Measurements from ENCODE around the gene RAB22A. TPM values are rescaled to one million over a fixed set of nuclear protein-coding genes. Genes with fewer than 3 reads are reported as not detected.

The RAB22A gene
- total and polyA plus RNA-seq, 2 donors (not counting 3 experiments of a cell fraction or from before 2014, with no cell fraction given) = 8.6 to 16.3 TPM

DNA sequence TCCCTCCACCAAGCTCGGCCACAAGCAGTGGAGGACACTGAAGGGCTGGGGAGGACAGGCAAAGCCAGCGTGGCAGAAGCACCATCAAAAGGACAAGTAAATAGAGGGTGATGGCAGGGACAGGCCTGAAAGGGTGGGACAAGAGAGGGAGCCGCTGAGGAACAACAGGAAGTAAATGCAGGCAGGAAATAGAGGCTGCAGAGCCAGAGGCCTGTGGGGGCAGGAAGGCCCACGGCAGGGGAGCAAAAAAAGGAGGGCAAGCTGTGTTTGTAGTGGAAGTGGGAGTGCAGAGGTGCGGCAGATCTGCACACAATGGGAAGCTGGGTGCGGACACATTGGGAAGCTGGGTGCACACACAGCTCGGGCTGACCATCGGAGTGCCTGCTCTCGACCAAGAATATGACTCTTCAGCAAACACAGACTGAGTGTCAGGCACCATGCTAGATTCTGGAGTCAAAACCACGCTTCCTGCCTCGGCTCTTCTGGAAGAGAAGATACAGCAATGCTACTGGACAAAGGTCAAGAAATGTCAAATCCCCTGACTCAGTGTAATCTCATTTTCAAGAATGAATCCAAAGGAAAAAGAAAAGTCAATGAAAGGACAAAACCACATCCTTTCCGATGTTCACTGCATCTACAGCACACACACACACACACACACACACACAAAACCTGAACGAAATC is 40.4 kb upstream of the RAB22A start:
- H4K20me1 ChIP-seq (replicated peaks; ENCODE audit: control insufficient read depth, extremely low read depth, insufficient read depth, low read length) = no peaks in the 10 kb centered on the region
- no TSS peak for BruUV-seq (replicated peaks)
- peaks cover 13% of the 10 kb centered on the region for H3K4me1 ChIP-seq (ENCODE audit: control insufficient read depth, extremely low read depth, insufficient read depth, low read length)
- H2AFZ ChIP-seq (ENCODE audit: low read depth, low read length) = no peak overlapping the region
- no peak overlapping the region for H3K4me3 ChIP-seq (replicated peaks in 1 of 3; ENCODE audit: insufficient read depth in 1 of 3, low read depth in 1 of 3, low read length in 3 of 3)
- H3K9ac ChIP-seq (replicated peaks; ENCODE audit: extremely low read depth, insufficient read depth, low read length) = no peak overlapping the region
- CTCF ChIA-PET = no interaction called here
- no peaks in the 10 kb centered on the region for H3K27me3 ChIP-seq (ENCODE audit: control insufficient read depth in 2 of 2, insufficient read depth in 2 of 2, low read length in 2 of 2)
- POLR2A ChIA-PET = no interaction called here
- H3K9me3 ChIP-seq (replicated peaks; ENCODE audit: control insufficient read depth, insufficient read depth, low read length) = no peaks in the 10 kb centered on the region
- TF ChIP-seq POLR2AphosphoS5 (IDR thresholded peaks at IDR 0.05; ENCODE audit: insufficient read depth, low read depth, low read length) (peak; percentile 40), FOS (IDR thresholded peaks at IDR 0.05; ENCODE audit: borderline replicate concordance, insufficient read depth, low read length) (peak; percentile 33)
- TF ChIP-seq, protein P1, sequence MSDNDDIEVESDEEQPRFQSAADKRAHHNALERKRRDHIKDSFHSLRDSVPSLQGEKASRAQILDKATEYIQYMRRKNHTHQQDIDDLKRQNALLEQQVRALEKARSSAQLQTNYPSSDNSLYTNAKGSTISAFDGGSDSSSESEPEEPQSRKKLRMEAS (IDR thresholded peaks at IDR 0.05; ENCODE audit: insufficient read depth, insufficient read length) = no peak
- intact Hi-C loops (cut with micrococcal nuclease) (no loop called here), dilution Hi-C loops (cut with MboI; ENCODE audit: extremely low pct_ligation_motif_present, low sequenced_read_pairs) (no loop called here)
- no peaks in the 10 kb centered on the region for H3K9me1 ChIP-seq (replicated peaks; ENCODE audit: control insufficient read depth, extremely low read depth, insufficient read depth, low read length)
- H3K79me2 ChIP-seq (ENCODE audit: control insufficient read depth, insufficient read depth, low read length) = peaks cover 2% of the 10 kb centered on the region
- no peak for DNase-seq (ENCODE audit: low read depth, low spot score)
- H3K36me3 ChIP-seq (ENCODE audit: control insufficient read depth in 2 of 2, extremely low read depth in 1 of 2, insufficient read depth in 2 of 2, low read length in 2 of 2) = peaks cover 2 to 10% of the 10 kb centered on the region in 2 experiments
- no peak overlapping the region for H3K4me2 ChIP-seq (ENCODE audit: insufficient read depth, low read length)
- peak; percentile 35 for FAIRE-seq
- no peak overlapping the region for H3K27ac ChIP-seq (ENCODE audit: insufficient read depth, low read depth, low read length)

DNA sequence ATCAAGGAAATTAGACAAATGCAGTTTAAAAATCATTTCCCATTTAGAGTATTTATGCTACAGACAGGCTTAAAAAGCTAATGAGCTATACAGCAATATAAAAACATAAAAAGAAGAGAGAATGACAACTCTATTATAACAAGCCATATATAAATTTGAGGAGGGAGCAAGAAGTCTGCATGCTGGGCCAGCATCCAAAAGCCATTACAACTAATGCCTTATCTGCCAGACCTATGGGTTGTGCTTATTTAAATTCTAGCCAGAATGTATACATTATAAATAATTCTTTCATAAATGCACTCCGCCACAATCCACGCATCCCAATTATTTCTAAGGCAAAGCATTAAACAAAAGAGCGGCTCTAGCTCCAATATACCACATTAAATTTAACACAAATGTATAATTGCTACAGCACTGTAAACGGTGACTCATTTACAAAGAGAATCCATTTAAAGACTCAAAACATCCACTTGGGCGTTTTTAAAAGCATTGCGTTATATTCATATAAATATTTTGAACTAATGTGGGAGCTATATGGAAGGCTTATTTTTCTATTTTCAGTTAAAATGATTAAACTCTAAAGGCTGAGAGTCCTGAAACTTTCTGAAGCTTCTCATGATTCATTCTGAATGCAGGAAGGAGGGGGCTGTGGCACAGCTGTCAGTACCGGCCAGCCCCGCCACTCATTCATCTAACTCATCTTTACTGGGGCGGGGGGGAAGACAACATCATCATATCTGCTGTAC is 37.7 kb upstream of the RAB22A start:
- H3K4me3 ChIP-seq (replicated peaks in 1 of 3; ENCODE audit: insufficient read depth in 1 of 3, low read depth in 1 of 3, low read length in 3 of 3) = no peak overlapping the region
- no peak overlapping the region for H3K27ac ChIP-seq (ENCODE audit: insufficient read depth, low read depth, low read length)
- no peaks in the 10 kb centered on the region for H3K27me3 ChIP-seq (ENCODE audit: control insufficient read depth in 2 of 2, insufficient read depth in 2 of 2, low read length in 2 of 2)
- H3K4me1 ChIP-seq (ENCODE audit: control insufficient read depth, extremely low read depth, insufficient read depth, low read length) = peaks cover 13% of the 10 kb centered on the region
- no peaks in the 10 kb centered on the region for H3K9me3 ChIP-seq (replicated peaks; ENCODE audit: control insufficient read depth, insufficient read depth, low read length)
- no peak for FAIRE-seq
- peaks cover 7% of the 10 kb centered on the region for H3K79me2 ChIP-seq (ENCODE audit: control insufficient read depth, insufficient read depth, low read length)
- no peaks in the 10 kb centered on the region for H4K20me1 ChIP-seq (replicated peaks; ENCODE audit: control insufficient read depth, extremely low read depth, insufficient read depth, low read length)
- ChIA-PET POLR2A (no interaction called here), CTCF (interaction anchor here (0.6 to 2.2 kb wide), 3 partner anchors 9 to 25 kb away, joined by 3 to 6 read pairs (median 4); no protein-coding TSS in a partner anchor)
- dilution Hi-C loops (cut with MboI; ENCODE audit: extremely low pct_ligation_motif_present, low sequenced_read_pairs) (no loop called here), intact Hi-C loops (cut with micrococcal nuclease) (no loop called here)
- no peak for DNase-seq (ENCODE audit: low read depth, low spot score)
- H3K4me2 ChIP-seq (ENCODE audit: insufficient read depth, low read length) = no peak overlapping the region
- H3K9ac ChIP-seq (replicated peaks; ENCODE audit: extremely low read depth, insufficient read depth, low read length) = no peak overlapping the region
- no TSS peak for BruUV-seq (replicated peaks)
- H3K9me1 ChIP-seq (replicated peaks; ENCODE audit: control insufficient read depth, extremely low read depth, insufficient read depth, low read length) = no peaks in the 10 kb centered on the region
- H2AFZ ChIP-seq (ENCODE audit: low read depth, low read length) = no peak overlapping the region
- TF ChIP-seq EZH2 (IDR thresholded peaks at IDR 0.05; ENCODE audit: borderline replicate concordance, low read depth, low read length, severe bottlenecking) (no peak), POLR2A (IDR thresholded peaks at IDR 0.05; ENCODE audit: low read depth, low read length) (no peak), FOS (IDR thresholded peaks at IDR 0.05; ENCODE audit: borderline replicate concordance, insufficient read depth, low read length) (no peak), GATA2 (IDR thresholded peaks at IDR 0.05; ENCODE audit: insufficient read depth, insufficient read length, low read depth, low read length) (no peak), POLR2AphosphoS5 (IDR thresholded peaks at IDR 0.05; ENCODE audit: insufficient read depth, low read depth, low read length) (no peak), MYC (IDR thresholded peaks at IDR 0.05; ENCODE audit: low read depth, low read length) (no peak), JUN (IDR thresholded peaks at IDR 0.05; ENCODE audit: borderline replicate concordance, insufficient read depth, insufficient read length, low read depth) (no peak)
- TF ChIP-seq, protein P1 (IDR thresholded peaks at IDR 0.05; ENCODE audit: insufficient read depth, insufficient read length) = no peak
- TF ChIP-seq, protein P2, sequence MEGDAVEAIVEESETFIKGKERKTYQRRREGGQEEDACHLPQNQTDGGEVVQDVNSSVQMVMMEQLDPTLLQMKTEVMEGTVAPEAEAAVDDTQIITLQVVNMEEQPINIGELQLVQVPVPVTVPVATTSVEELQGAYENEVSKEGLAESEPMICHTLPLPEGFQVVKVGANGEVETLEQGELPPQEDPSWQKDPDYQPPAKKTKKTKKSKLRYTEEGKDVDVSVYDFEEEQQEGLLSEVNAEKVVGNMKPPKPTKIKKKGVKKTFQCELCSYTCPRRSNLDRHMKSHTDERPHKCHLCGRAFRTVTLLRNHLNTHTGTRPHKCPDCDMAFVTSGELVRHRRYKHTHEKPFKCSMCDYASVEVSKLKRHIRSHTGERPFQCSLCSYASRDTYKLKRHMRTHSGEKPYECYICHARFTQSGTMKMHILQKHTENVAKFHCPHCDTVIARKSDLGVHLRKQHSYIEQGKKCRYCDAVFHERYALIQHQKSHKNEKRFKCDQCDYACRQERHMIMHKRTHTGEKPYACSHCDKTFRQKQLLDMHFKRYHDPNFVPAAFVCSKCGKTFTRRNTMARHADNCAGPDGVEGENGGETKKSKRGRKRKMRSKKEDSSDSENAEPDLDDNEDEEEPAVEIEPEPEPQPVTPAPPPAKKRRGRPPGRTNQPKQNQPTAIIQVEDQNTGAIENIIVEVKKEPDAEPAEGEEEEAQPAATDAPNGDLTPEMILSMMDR (IDR thresholded peaks at IDR 0.05; ENCODE audit: extremely low read depth in 1 of 2, insufficient read depth in 1 of 2, low read depth in 1 of 2, low read length in 2 of 2) = no peak
- H3K36me3 ChIP-seq (ENCODE audit: control insufficient read depth in 2 of 2, extremely low read depth in 1 of 2, insufficient read depth in 2 of 2, low read length in 2 of 2) = peaks cover 0 to 5% of the 10 kb centered on the region in 2 experiments
